GM19035 (cell line): ENCODE results near the gene HTT-AS.

ENCODE experiments used
- ATAC-seq: cut with Tn5 transposase; IDR thresholded peaks from one replicate; pipeline ENCODE4 v1.9.1; 2021; ENCODE audit not compliant: unreplicated experiment

Gene HTT-AS

DNA sequence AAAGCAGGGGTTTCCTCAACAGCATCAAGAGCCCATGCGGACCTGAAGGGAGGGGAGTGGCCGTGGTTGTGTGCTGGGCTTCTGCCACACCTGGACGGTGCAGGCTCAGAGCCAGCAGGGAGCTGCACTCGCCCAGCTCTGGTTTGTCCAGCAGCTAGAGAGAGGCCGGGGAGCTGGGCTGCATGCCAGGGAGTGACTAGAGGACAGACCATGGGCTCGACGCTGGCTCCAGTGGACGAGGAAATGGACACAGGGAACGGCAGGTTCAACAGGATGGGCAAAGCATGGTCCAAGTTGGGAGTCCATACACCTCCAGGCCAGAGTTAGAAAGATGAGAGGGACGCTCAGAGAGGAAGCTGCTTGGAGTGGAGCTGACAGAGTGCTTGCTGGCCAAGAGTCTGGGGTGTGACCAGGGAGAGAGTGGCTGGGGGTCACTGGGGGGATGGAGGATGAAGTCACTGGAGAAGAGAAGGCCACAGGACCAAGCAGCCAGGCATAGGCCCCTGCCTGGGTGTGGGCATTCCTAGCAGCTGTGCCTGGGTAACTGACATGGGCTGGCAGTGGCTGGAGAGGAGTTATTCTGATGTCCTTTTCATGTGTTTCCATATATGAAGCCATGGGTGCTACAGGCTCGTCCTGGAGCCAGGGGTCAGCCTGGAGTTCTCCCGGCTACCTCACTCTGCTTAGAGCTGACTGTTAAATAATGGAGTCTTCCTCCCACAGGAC is 42.8 kb downstream of the HTT-AS start:
- no peak for ATAC-seq

DNA sequence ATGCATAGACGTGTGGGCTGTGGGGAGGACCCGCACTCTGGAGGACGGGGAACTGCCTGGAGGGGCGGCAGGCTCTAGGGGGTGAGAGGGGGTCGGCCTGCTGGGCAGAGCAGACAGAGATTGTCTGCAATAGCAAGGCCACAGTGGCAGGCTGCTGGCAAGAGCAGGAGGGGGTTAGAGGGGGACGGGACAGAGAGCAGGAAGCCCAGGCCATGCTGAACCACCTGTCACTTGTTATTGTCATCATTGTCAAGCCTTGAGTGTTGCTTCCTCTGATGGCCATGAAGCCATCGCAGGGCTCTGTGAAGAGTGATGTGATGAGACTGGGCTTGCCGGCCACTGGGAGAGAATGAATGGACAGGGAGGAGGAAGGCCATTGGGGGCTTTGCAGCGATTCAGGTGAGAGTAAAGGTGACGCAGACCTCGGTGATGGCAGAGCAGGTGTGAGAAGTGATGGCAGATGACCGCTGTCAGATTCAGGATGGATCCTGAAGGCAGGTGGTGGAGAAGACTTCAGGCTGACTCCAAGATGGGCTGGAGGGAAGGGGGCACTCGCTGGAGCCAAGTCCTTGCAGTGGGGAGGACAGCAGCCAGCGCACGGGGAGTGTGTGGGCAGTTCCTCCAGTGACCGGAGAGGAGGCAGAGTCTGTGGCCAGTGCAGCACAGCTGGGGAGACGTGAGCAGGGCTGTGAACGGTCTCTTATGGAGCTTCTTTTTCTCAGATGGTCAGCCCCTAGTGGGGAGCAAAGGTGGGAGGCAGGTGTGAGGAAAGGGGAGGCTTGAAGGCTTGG is 43.6 kb downstream of the HTT-AS start:
- ATAC-seq, result no peak

DNA sequence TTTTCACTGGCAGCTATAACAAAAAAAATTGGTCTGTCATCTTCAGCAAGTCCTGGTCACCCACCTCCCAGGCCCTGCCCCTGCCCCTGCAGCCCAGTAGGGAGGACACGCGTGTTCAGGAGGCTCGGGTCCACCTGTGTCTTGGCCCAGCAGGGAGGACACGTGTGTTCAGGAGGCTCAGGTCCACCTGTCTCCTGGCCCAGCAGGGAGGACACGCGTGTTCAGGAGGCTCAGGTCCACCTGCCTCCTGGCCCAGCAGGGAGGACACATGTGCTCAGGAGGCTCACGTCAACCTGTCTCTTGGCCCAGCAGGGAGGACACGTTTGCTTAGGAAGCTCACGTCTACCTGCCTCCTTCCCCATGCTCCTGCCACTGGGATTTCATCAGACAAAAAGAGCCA is 44.9 kb downstream of the HTT-AS start:
- ATAC-seq, result no peak

DNA sequence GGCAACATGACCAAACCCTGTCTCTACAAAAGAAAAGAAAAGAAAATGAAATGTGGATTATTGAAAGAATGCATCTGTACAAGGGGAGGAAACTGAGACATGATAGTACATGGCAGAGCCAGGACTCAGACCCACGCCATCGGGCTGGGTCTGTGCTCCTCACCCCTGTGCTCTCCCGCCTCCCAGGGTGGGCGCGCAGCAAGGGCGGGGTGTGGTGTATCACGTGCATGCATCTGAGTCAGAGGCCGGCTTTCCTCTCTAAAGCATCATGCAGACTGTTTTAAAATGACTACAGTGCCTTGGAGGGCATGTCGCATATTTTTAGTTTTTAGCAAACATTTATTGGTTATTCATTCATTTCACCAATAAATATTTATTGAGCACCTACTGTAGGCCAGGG is 47.8 kb downstream of the HTT-AS start:
- ATAC-seq, result no peak

DNA sequence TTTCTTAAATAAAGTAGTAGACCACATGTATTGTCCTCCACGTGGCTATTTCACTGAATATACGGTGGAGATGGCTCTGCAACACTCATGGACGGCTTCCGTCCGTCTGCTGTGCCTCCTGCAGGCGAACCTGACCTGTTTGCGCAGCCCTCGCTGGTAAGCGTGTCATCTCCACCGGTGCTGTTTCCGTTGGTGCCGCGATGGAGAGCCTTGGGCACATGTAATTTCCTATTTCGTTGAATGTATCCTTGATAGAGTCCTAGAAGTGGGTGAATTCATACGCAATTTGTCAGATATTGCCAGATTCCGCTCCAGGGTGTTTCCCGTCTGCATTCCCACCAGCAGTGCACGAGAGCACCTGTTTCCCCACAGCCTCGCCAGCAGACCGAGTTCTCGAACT is 48.5 kb downstream of the HTT-AS start:
- ATAC-seq, result no peak

DNA sequence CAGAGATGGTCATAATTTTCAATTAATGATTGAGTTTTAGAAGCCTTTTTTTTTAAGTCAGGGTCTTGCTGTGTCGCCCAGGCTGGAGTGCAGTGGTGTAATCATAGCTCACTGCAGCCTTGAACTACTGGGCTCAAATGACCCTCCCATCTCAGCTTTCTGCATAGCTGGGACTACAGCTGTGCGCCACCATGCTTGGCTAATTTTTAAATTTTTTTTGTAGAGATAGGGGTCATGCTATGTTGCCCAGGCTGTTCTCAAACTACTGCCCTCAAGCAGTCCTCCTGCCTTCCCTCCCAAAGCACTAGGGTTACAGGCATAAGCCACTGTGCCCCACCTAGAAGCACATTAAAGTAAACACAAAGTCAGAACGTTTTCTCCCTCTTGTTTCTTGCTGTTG is 51.7 kb downstream of the HTT-AS start:
- no peak for ATAC-seq

DNA sequence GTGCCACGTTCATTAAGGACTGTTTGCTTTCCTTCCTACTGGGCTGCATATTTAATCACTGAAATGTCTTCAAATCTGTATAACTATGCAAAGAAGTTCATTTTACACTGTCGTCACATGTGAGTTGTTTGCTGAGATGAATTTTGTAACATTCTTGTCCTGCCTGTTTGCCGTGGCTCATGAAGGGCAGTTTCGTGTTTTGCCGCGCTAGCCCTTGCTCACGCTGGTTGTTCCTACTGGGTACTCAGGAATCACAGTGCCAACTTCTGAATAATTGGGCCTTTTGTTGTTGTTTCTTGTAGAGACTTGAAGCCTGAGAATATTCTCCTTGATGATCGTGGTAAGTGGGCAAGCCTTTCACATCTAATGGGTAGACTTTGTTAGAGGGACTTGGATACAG is 52.2 kb downstream of the HTT-AS start:
- no peak for ATAC-seq

DNA sequence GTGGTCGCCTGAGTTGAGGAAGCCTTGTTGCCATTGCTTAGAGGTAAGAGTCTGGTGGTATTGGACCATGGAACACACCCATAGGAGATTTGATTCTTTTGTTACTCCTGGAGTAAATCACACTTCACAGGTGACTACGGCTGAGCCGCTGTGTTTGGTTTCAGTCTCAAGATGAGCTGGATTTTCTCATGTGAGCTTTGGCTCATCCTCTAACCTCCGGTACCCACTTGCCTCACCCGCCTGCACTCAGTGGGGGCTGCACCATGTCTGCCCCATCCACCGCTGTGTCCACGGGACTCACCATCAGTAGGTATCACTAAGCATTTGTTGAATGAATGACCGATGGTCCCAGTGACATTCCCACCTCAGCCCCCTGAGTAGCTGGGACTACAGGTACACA is 52.7 kb downstream of the HTT-AS start:
- no peak for ATAC-seq

DNA sequence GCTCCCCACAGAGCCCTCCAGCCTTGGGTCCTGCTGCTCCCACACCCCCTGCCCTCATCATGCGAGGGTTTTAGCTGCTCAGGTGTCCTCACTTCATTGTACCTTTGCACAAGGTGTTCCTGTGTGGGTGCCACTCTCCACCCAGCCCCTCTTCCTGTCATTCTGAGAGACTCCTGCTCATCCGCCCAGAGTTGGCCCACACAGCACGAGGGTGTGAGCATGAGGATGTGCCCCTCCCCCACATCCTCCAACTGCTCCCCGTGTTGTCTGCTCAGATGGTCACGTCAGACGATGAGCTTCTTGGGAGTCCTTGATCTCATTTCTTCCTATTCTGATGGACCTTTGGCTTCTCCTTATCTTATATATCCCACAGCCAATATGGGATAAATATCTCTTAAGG is 53.2 kb downstream of the HTT-AS start:
- no peak for ATAC-seq

DNA sequence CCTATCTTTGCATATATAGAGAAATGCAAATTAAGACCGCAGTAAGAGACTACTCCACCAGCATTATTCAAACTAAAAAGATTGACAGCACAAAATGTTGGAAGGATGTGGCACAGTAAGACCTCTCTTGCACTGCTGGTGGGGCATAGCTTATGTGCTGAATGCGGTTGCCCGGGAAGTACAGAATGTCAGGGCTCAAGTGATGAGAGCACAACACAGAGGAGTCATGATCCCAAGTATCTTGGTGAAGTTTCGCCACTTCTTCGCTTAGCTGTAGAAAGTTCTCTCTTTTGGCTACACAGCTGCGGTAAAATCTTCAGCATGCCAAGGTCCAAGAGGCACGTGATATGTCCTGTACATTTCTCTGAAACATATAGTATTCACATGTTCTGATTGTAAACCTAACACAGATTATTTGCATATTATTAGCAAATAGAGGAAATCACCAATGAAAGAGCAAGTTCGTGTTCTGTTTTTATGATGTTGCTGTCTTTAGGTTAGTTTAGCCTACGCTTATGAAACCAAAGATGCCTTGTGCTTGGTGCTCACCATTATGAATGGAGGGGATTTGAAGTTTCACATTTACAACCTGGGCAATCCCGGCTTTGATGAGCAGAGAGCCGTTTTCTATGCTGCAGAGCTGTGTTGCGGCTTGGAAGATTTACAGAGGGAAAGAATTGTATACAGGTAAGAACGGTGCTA is 55.0 kb downstream of the HTT-AS start:
- ATAC-seq, result no peak

DNA sequence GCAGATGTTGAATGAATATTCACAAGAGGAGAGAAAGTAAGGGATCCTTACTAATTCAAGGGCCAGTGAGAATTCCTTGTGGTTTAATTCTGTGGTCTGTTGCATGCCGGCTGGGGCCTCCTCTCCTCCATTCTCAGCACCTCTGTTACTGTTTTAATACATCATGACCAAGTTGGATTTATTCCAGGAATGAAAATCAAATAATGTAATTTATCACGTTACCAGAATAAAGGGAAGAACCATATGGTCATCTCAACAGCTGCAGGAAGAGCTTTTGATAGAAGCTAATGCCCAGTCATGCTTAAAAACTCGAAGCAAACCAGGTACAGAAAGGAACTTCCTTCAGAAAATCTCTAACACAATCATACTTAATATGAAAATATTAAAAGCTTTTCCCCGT is 56.8 kb downstream of the HTT-AS start:
- ATAC-seq, result no peak

DNA sequence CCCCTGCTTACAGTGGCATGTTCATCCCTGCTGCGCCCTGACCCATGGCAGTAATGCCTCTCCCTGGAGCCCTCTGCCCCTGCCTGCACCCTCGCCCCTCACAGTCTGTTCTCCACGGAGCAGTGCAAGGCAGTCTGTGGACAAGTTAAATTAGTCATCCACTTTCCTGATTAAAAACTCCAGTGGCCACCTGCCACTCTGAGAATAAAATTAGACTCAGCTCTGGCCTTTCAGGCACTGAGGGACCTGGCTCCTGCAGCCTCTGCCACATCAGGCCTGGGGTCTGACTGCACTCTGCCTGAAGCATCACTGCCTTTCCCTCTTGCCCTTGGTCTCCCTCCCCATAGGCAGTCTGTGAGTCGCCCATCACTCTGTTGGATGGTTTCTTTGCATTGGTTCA is 57.4 kb downstream of the HTT-AS start:
- no peak for ATAC-seq

DNA sequence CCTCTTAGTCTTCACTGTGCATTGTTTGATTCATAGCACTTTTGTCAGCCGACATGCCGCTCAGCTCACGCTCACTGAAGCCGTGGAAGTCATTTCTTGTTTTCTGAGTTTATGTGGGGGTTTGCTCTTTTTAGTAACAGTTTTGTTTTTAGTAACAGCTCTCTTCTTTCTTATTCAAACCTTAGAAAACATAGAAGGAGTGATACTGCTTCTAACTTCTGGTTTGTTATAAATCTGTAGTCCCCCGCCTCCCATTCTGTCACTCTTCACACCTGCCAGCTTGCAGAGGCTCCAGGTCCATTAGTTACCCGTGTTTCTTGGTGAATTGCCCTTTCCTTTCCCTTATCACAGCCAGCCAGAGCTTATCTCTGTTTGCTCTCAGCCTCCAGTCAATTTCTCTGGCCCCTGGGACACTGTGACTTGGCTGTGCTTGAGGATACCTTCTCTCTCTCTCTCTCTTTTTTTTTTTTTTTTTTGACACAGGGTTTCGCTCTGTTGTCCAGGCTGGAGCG is 60.4 kb downstream of the HTT-AS start:
- peak; percentile 69 for ATAC-seq
